CD4-positive, alpha-beta T cell treated with Interleukin-10 for 1 hour (primary cell): ENCODE measurements around the gene ADCK2.
A peak's percentile ranks its signal among the peaks of the same experiment; 100 is the strongest.
"Not testable (repeated sequence)": the region's sequence is repeated elsewhere in the genome, so short reads cannot be mapped to it uniquely, and the experiment has no call there.

Experiments
- DNase-seq: peaks from one replicate; pipeline ENCODE4 v3.0.0-alpha.2; 2020

ADCK2 gene

DNA sequence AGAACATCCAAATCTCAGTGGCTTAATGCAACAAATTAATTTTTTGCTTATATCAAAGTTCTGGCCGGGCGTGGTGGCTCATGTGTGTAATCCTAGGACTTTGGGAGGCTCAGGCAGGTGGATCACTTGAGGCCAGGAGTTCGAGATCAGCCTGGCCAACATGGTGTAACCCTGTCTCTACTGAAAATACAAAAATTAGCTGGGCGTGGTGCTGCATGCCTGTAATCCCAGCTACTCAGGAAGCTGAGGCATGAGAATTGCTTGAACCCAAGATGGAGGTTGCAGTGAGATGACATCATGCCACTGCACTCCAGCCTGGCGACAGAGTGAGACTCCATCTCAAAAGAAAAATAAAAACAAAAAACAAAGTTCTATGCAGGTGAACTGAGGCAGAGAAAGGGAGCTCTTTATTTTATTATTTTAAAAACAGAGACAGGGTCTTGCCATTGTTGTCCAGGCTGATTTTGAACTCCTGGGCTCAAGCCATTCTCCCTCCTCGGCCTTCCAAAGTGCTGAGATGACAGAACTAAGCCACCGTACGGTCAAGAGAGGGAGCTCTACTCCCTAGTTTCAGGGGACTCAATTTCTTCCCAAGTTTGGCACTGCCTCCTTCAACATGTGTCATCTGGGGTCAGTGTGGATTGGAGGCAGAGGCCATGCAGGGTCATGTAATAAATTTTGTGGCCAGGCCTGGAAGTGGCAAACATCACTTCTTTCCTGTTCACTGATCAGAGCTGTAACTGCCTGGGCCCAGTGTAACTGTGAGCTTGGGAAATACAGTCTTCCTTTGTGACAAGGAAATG lies 2.4 kb downstream of the ADCK2 start:
- DNase-seq: no peak

DNA sequence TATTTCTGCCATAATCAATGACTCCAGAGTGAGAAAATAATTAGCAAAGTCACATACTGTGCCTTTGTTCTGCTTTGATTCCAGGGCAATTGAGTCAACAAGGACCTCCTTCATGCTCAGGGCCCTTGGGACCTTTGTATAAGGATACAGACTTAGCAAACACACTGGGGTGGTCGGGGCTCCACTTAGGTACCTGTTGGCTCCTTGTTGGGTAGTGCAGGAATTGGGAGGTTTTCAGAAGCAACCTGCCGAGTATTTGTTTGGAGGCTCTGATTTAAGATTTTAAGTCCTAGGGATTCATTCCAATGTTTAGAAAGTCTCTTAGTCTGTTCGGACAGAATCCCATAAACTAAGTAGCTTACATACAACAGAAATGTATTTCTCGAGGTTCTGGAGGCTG lies 3.0 kb downstream of the ADCK2 start:
- DNase-seq: no peak

DNA sequence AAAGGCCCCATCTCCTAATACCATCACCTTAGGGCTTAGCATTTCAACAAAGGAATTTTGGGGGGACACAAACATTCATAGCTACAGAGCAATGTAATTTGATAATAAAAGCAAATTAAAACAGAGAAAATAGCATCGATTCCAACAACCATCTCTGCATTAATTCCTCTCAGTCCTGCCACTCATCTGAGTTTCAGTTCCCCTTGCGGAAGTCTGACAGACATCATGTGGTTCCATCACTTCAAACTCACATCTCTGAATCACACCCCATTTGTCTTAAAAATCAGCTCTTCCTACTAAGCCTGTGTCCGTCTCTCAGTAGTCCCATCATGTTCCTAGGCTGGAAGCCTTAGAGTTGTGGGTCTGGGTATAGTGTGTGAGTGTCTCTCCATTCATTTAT lies 3.6 kb downstream of the ADCK2 start:
- DNase-seq: no peak

DNA sequence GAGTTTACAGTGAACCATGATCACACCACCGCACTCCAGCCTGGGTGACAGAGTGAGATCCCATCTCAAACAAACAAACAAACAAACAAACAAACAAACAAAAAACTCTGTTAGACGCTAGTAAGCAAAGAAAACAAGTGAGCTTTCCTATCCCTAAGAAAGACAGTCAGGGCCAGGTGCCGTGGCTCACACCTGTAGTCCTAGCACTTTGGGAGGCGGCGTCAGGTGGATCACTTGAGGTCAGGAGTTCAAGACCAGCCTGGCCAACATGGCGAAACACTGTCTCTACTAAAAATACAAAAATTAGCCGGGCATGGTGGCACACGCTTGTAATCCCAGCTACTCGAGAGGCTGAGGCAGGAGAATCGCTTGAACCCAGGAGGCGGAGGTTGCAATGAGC lies 4.2 kb downstream of the ADCK2 start:
- not testable (repeated sequence) for DNase-seq

DNA sequence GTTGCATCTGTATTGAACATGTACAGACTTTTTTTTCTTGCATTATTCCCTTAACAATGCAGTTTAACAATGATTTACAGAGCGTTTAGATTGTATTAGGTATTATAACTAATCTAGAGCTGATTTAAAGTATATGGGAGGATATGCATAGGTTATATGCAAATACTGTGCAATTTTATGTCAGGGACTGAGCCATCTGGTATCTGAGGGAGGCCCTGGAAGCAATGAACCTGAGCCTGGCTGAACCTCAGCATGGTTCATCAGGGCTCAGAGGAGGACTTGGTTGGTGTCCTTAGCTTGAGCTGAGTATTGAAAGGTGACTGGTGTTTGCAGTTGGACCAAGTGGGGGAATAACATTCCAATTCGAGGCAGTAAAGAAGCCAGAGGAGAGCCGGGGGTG lies 4.8 kb downstream of the ADCK2 start:
- DNase-seq: no peak

DNA sequence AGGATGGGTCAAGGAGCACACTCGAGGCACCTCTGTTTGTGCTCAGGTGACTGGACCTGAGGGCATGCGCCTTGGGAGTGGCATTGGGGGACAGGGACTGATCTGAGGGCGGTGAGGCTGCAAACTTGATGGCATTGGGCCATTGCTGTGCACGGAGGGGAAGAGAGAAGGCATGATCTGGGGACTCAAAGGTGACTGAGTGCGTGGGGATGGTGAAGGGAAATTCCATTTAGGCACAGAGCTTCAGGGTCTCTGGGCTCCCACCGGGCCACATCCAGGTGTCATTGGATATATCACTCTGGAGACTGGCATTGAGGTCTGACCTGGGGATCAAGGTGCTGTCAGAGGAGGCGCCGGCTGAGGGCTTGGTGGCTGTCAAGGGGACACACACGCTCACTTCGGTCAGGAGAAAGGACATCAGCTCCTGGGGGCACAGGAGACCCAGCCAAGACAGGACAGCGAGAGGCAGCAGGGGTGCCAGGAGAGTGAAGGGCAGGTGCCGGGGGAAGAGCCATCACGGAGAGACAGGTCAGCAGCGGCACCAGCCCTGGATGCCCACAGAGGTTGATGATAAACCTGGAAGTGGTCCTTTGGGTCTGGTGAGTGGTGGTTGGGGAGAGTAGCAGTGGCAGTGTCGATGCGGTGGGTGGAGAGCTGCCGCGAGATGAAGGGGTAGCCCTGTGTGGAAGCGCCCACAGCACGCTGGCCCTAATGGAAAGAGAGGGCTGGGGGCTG lies 5.5 kb downstream of the ADCK2 start:
- no peak for DNase-seq

DNA sequence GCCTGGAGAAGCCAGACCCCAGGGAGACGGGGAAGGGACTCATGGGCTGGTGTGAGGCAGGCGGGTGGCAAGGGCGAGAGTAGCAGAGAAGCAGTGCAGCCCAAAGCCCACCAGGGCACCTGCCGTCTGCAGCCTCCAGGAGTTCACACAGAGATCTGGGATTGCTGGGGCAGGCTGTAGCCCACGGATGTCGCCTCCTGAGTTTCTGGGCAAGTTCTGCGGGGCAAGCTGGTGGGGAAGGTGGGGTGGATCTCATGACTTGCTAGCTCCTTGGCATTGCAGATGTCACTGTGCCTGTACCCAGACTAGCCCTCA lies 6.0 kb downstream of the ADCK2 start:
- DNase-seq: no peak

DNA sequence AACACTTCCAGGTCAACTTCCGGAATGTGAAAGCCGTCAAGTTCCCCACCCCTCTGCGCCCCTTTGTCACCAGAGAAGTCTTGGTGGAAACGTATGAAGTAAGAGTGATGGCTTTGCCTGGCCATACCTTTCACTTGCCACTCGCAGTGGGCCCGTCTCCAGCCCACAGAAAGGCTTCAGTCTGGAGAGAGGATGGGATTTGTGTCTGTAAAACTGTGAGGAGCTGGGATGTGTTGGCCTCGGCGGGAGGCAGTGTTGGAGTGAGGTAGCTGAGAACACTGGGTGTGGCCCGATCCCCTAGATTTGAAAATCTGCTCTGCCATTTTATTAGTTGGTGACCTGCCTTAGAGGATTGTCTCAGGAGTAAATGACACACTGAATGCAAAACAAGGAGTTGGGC lies 6.4 kb downstream of the ADCK2 start:
- no peak for DNase-seq

DNA sequence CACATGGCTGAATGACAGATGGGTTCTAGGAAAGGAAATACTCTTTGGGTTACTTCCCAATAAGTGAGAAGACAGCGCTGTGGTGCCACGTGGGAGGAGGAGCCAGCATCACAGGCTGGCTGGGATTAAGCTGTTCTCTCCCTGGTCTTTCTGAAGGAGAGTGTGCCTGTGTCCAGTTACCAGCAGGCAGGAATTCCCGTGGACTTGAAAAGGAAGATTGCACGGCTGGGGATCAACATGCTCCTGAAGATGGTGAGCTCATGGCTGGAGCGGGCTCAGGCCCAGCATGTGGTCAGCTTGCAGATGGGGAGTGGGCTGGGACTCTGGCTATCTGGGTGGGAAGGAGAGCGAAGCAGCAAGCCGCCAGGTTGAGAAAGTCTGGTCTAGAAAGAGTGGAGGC lies 8.1 kb downstream of the ADCK2 start:
- no peak for DNase-seq

DNA sequence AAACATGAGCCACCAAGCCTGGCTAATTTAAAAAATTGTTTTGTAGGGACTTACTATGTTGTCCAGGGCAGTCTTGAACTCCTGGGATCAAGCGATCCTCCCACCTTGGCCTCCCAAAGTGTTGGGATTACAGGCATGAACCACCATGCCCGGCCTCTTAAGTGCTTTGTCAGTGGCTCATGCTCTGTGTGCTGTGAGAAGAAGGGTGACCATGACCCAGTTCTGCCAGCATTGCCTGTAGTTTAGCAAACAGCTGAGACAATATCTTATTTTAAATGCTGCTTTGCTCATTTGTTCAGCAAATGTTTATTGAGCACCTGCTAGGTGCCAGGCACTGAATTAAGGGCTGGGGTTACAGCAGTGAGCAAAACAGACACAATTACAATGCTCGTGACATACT lies 9.0 kb downstream of the ADCK2 start:
- no peak for DNase-seq

DNA sequence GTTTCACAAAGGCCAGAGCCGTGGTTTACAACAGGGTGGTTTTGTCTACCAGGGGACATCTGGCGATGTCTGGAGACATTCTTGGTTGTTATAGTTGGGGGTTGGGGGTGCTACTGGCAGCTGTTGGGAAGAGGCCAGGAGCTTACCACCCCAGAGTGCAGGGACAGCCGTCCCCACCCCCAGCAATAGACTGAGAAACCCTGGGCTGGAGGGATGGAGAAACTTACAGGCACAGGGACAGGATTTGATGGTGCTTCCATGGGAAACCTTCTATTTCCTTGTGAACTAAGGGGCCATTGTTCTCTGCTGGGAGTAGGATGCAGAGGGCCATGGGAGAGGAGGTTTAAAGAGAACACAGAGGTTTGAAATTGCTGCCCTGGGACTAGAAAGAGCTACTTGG lies 10.9 kb downstream of the ADCK2 start:
- no peak for DNase-seq

DNA sequence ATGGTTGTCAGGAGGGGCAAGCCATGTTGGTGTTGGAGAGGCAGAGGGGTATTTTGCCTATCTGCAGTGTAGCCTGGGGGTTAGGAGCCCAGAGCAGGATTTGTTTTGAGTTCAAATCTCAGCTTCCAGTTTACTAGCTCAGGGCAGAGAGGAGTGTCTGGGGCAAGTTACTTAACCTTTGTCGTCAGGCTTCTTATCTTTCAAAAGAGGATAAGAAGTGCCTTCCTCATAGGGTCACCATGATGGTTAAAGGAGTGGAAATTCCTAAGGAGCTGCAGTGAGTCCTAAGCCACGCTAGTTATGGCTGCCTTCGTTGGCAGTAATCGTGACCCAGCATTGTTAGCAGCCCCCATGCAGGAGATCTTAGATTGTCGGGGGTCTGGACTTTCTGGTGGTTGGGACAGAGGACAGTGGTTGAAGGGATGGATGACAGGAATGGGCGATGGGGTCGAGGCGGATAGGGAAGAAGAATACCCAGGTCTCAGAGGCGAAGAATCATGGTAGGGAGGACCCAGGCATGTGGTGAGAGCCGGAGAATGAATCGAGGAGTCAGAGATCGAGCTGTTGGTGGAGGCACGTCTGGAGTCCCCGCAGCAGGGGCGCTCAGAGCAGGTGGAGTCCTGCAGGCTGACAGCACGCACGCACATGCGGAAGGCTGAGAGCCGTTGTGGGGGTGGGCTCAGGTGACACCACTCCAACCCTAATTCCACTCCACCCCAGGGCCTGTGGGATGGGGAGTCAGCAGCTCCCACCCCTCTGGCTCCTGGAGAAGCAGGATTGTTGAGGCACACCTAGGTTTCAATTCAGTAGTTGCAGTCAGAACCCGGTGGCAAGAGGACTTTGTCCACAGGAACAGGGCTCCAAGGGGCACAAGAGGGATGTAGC lies 11.6 kb downstream of the ADCK2 start:
- no peak for DNase-seq

DNA sequence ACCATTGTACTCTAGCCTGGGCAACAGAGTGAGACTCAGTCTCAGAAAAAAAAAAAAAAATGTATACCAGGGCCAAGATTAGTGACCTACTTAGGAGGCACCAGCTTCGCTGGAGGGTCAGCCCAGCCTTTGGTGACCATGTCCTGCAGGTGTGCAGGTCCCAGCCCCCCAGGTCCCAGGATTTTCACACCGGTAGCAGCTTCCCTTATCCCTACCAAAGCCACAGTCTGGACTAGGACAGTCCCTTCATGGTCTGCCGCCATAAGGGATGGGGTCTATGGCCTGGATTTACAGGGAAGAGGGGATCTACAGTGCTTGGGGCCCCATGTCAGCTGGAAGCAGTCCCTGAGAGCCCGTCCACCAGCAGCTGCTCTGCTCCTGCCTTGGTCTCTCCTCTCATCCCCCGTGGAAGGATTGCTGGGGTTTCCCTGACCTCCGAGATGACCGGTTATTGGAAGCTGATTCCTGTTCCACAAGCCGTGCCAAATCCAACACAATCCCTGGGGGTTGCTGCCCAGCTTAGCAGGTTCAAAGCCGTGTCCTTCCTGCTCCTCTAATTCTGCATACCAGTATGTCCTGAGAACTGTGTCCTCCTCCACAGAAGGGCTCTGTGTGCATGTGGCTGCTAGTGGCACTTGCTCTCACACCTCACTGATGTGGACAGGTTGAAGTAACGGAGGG lies 12.8 kb downstream of the ADCK2 start:
- no peak for DNase-seq

DNA sequence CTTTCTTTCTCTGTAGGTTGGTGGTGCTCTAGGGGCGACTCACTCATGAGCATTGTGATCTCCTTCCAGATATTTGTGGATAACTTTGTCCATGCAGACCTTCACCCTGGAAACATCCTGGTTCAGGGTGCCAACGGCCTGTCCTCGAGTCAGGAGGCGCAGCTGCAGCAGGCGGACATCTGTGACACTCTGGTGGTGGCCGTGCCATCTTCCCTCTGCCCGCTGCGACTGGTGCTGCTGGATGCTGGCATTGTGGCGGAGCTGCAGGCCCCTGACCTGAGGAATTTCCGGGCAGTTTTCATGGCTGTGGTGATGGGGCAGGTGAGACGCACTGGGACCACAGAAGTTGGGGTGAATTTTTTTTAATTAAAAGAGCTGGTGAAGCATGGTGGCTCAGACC lies 14.2 kb downstream of the ADCK2 start:
- DNase-seq: no peak

DNA sequence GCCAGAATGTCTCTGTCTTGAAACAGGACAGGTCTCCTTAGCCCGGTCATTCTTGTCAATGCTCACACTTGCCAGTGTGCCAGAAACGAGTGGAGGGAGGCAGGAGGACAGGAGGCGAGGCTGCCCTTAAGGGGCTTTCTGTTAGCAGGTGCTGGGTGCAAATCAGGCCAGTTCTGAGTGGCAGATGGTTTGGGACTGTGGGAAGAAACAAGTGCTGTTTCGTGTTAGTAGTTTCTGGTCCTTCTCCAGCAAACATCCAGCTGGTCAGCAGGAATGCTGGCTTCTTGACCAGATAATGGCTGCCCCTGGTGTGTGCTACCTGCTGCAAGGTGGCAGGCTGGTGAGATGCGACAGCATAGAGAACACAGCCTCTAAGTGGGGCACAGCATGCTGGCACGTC lies 15.6 kb downstream of the ADCK2 start:
- no peak for DNase-seq

DNA sequence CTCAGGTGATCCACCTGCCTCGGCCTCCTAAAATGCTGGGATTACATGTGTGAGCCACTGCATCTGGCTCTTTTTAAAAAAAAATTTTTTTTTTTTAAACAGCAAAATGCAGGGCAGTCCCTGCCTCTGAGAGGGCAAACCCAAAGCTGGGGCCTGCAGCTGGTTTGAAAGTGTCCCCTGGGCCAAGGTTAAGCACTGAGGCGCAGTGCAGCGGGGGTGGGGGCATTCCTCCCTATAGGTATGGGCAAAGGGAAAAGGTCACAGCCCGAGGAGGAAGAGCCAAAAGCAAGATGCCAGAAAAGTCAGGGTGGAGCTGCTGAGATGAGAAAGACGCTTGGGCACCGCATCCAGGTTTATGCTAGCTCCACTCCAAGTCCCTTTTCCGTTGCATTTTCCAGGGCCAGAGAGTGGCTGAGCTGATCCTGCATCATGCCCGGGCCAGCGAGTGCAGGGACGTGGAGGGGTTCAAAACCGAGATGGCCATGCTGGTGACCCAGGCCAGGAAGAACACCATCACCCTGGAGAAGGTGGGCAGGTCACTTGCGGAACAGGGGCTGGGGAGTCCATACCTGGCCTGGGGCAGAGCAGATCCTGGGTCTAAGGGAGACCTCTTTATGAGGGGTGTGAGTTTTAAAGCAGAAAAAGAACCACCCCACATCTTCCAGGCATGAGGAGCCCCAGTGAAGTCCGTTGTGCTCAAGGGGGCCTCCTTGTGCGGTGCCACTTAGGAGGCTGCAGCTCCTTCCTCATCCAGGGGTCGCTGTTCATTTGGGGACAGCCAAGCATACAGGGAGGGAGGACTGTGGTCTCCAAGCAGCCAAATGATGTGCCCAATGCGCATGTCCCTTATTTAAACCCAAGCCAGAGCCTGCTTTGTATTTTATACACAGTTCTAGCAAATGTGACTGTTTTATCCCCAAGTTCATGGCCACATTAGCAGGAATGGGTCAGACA lies 16.7 kb downstream of the ADCK2 start:
- no peak for DNase-seq

DNA sequence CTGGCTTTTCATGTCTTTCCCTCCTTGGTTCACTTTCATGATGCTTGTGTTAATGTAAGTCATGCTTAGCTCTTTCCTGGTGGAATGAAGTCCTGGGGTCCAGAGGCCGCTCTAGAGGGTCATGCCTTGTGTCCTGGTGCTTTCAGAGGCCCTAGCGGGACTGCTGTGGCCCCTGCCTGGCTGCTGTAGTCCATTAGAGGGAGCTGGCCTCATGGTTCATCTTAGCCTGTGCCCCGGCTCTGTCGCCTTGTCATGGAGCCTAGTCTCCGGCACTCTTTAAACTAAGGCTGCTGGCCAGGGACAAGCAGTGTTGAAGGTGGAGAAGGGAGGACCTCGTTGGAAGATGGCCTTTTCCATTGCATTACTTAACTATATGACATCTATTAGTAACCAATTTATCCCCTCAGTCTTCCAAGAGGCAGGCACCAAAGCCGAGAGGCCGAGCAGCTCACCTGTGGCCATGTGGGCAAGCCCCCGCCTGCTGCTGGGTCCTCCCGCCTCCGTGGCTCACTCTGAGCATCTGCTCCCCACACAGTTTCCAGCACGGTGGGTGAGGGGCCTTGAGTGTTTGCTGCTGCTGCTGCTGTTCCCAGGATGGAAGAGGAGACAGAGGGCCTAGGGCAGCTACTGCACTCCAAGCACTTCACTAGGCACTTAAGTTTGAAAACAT lies 18.8 kb downstream of the ADCK2 start:
- DNase-seq: no peak

DNA sequence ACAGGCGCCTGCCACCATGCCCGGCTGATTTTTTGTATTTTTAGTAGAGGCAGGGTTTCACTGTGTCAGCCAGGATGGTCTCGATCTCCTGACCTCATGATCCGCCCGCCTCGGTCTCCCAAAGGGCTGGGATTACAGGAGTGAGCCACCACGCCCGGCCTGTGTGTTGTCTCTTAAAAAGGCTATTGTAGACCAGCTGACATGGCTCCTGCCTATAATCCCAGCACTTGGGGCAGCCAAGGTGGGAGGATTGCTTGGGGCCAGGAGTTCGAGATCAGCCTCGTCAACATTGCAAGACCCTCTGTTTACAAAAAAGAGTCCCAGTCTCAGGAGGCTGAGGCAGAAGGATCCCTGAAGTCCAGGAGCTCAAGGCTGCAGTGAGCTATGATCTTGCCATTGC lies 21.1 kb downstream of the ADCK2 start:
- not testable (repeated sequence) for DNase-seq

DNA sequence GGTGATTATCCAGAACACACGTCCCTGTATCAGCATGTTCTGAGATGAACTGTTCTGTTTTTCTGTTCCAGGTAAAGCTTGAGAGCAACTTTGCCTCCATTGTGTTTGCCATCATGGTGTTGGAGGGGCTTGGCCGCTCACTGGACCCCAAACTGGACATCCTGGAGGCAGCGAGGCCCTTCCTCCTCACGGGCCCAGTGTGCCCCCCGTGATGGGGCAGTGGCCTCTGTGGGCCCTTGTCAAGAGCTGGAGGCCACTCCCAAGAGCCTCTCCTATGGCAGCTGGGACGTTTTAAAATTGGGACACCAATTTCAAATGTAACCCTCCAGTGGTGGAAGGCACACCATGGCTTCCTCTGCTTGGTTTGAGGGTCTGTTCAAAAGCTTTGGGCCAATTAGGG lies 21.8 kb downstream of the ADCK2 start:
- no peak for DNase-seq

DNA sequence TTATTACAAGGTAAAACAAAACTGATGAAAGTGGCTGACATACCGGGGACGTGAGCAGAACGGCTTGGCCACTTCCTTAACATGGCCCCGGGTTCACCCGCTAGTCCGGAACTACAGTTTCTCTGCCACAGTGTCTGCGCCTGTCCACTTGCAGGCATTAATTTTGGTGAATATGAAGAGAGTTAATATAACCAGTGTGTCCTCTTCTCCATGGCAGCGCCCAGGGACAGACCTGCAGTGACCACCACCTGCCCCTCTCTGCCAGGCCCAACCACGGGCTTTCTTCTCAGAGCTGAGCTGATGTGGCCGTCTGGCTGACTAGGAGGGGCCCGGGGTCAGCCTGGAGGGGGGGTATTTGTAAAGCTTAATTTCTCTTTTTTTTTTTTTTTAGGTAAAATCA lies 22.6 kb downstream of the ADCK2 start:
- no peak for DNase-seq

DNA sequence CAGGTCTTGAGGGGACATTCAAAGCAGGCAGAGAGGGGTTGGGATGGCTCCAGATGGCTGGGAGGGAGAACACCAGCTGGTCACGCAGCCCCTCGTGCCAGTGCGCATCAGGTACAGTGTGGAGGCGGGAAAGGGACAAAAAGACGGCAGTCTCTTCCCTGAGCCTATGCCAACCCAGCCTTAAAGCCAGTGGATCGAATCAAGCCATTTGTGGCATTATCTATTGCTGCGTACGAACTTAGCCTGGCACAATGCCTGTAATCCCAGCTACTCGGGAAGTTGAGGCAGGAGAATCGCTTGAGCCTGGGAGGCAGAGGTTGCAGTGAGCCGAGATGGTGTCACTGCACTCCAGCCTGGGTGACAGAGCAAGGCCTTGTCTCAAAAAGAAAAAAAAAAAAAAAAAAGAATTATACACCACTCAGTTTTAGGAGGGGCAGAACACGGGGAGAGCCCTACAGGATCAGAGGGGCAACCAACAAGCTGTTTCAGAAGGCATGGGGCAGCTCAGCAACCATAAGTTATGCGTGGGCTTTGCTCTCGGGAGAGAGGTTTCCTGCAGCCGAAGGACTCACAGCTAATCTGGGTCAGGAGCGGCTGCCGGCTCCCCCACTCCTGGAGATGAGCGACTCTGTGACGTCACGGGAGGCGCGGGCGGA lies 23.4 kb downstream of the ADCK2 start:
- peak; percentile 93 for DNase-seq
